GM12865 (cell line): ENCODE data around the gene SLC5A3.

Experiments
- DNase-seq: peaks from one replicate; pipeline ENCODE4 v3.0.0; 2010; ENCODE audit warnings: low read depth
- H3K4me3 ChIP-seq: 2 replicates; pipeline ENCODE4 v1.5.1; 2011; ENCODE audit warnings: mild to moderate bottlenecking, low read depth, low read length, control low read depth
- CTCF ChIP-seq: IDR thresholded peaks from 2 replicates; pipeline ENCODE4 v1.5.1; 2011; ENCODE audit warnings: low read length, control low read depth, low read depth, inconsistent platforms; ENCODE audit not compliant: insufficient read depth; ENCODE audit errors: missing control alignments

The SLC5A3 gene

GRCh38 chr21:34112316-34113033, 39.1 kb downstream of the SLC5A3 start:
- DNase-seq: no peak
- H3K4me3 ChIP-seq: no peak overlapping the region
- no peak for TF ChIP-seq CTCF

GRCh38 chr21:34113842-34114241, 40.5 kb downstream of the SLC5A3 start:
- no peak overlapping the region for H3K4me3 ChIP-seq
- no peak for TF ChIP-seq CTCF
- DNase-seq: no peak

GRCh38 chr21:34115160-34115559, 41.8 kb downstream of the SLC5A3 start:
- DNase-seq: no peak
- no peak for TF ChIP-seq CTCF
- H3K4me3 ChIP-seq: no peak overlapping the region

GRCh38 chr21:34116569-34116968, 43.2 kb downstream of the SLC5A3 start:
- DNase-seq: no peak
- H3K4me3 ChIP-seq: no peak overlapping the region
- TF ChIP-seq CTCF: no peak

- TF ChIP-seq CTCF: no peak
- no peak for DNase-seq
- H3K4me3 ChIP-seq: no peak overlapping the region
Measured at GRCh38 chr21:34120867-34121266, 47.5 kb downstream of the SLC5A3 start.

GRCh38 chr21:34122047-34122446, 48.7 kb downstream of the SLC5A3 start:
- no peak for DNase-seq
- no peak for TF ChIP-seq CTCF
- no peak overlapping the region for H3K4me3 ChIP-seq
